ENCODE results near the gene SND1. TPM values are rescaled to one million over a fixed set of nuclear protein-coding genes. Genes with fewer than 3 reads are reported as not detected.

SND1 gene
- total RNA-seq, 1 experiment from 2014 or later: 218 TPM

- Mint-ChIP-seq H3K27ac (no peak overlapping the region), H3K4me1 (peaks cover 12 to 14% of the 10 kb centered on the region in 2 experiments), H3K9me3 (no peaks in the 10 kb centered on the region), H3K4me3 (no peak overlapping the region), H3K27me3 (ENCODE audit: low read depth) (no peaks in the 10 kb centered on the region; the same call in 1 of the 2 replicates), H3K36me3 (ENCODE audit: insufficient read depth in 1 of 3, low read depth in 3 of 3) (peaks cover 27 to 30% (median 29%) of the 10 kb centered on the region in 3 experiments)
- Histone ChIP-seq H3K9me3 (ENCODE audit: control insufficient read depth, low read depth, low read length) (no peaks in the 10 kb centered on the region), H3T11ph (ENCODE audit: low read length) (no peak overlapping the region), H4K91ac (ENCODE audit: insufficient read length, low read depth, low read length) (no peak overlapping the region), H3K4me2 (ENCODE audit: insufficient read depth, insufficient read length, low read length) (no peak overlapping the region), H2AK5ac (ENCODE audit: insufficient read length, low read length) (no peak overlapping the region), H3K79me2 (ENCODE audit: insufficient read depth, low read length) (no peaks in the 10 kb centered on the region), H3K9ac (ENCODE audit: extremely low read depth, insufficient read length, low read length) (no peak overlapping the region), H3K4ac (ENCODE audit: low read depth, low read length) (no peak overlapping the region), H3K27ac (ENCODE audit: insufficient read length, low read depth, low read length) (no peak overlapping the region), H3K23ac (ENCODE audit: insufficient read length, low read depth, low read length) (no peak overlapping the region), H3K56ac (ENCODE audit: insufficient read length, low read depth, low read length) (no peak overlapping the region), H4K5ac (ENCODE audit: insufficient read length, low read depth, low read length) (no peak overlapping the region), H2BK5ac (ENCODE audit: insufficient read length, low read length) (no peak overlapping the region), H2BK20ac (ENCODE audit: low read depth, low read length, poor library complexity, severe bottlenecking) (no peak overlapping the region), H3K79me1 (ENCODE audit: insufficient read depth, low read depth, low read length, poor library complexity, severe bottlenecking) (no peaks in the 10 kb centered on the region), H4K8ac (replicated peaks; ENCODE audit: insufficient read length, low read depth, low read length) (no peak overlapping the region), H2BK15ac (ENCODE audit: low read depth, low read length) (no peak overlapping the region), H3K18ac (ENCODE audit: insufficient read length, low read depth, low read length) (no peak overlapping the region), H2BK12ac (ENCODE audit: insufficient read length, low read depth, low read length) (no peak overlapping the region), H4K20me1 (ENCODE audit: control insufficient read depth, insufficient read depth, insufficient read length) (no peaks in the 10 kb centered on the region), H3K27me3 (ENCODE audit: insufficient read depth, low read length) (no peaks in the 10 kb centered on the region), H3K23me2 (ENCODE audit: insufficient read length, low read depth, low read length, poor library complexity, severe bottlenecking) (no peaks in the 10 kb centered on the region), H2BK120ac (ENCODE audit: low read depth, low read length, poor library complexity, severe bottlenecking) (no peak overlapping the region), H3K4me1 (ENCODE audit: insufficient read depth, low read length) (peaks cover 2% of the 10 kb centered on the region; the same call in 1 of the 2 replicates), H2AFZ (ENCODE audit: low read length) (no peak overlapping the region), H3K14ac (ENCODE audit: insufficient read depth, low read length) (no peak overlapping the region)
- no CpG with 5 or more reads among the region's 6 CpGs for WGBS (ENCODE audit: extremely low coverage, insufficient read length, low lambda C conversion rate)
- no peak for DNase-seq
- TF ChIP-seq CTCF (conservative IDR thresholded peaks at IDR 0.05): no peak
Measured at GRCh38 chr7:127928852-127929251, 276.9 kb downstream of the SND1 start.

Data from H9 (cell line).